Activated CD4-positive, alpha-beta memory T cell treated with anti-CD3 and anti-CD28 coated beads for 36 hours (primary cell): ENCODE results near the gene NLRP11. TPM values are rescaled to one million over a fixed set of nuclear protein-coding genes. Genes with fewer than 3 reads are reported as not detected.

Source experiments
- CTCF ChIA-PET: fragments of 350-600 bp; sonication (Branson Sonifier 250); formaldehyde crosslinking; loops from one replicate; lab custom pipeline; 2021; ENCODE audit warnings: antibody characterized with exemption, inconsistent platforms; lab: Charles Lee
- POLR2A ChIA-PET: fragments of 350-600 bp; sonication (Branson Sonifier 250); formaldehyde crosslinking; loops from one replicate; lab custom pipeline; 2021; ENCODE audit warnings: antibody characterized with exemption; lab: Charles Lee
- DNase-seq: peaks from one replicate; pipeline ENCODE4 v3.0.0-alpha.2; 2020
- H3K27ac Mint-ChIP-seq: one replicate; pipeline ENCODE4 v1.8.0; 2021; ENCODE audit warnings: mixed read lengths
- H3K27me3 Mint-ChIP-seq: one replicate; pipeline ENCODE4 v1.8.0; 2021; ENCODE audit warnings: mixed read lengths
- H3K36me3 Mint-ChIP-seq: one replicate; pipeline ENCODE4 v1.8.0; 2021; ENCODE audit warnings: mixed read lengths
- H3K4me1 Mint-ChIP-seq: one replicate; pipeline ENCODE4 v1.8.0; 2021; ENCODE audit warnings: low read depth, mixed read lengths
- H3K4me3 Mint-ChIP-seq: one replicate; pipeline ENCODE4 v1.8.0; 2021; ENCODE audit warnings: mild to moderate bottlenecking, mixed read lengths
- H3K9me3 Mint-ChIP-seq: one replicate; pipeline ENCODE4 v1.8.0; 2021; ENCODE audit warnings: mixed read lengths
- intact Hi-C: fragments of 100-400 bp; cut with micrococcal nuclease; formaldehyde crosslinking; loops from one replicate; pipeline ENCODE4 v1.15.1; 2023
- total RNA-seq, 2 experiments: library from RNA; stranded (reverse); gene quantifications; one replicate each; pipeline ENCODE4 v1.2.3, GENCODE V29; 2021

Gene NLRP11
- total RNA-seq, 2 experiments from 2014 or later, result not detected

DNA sequence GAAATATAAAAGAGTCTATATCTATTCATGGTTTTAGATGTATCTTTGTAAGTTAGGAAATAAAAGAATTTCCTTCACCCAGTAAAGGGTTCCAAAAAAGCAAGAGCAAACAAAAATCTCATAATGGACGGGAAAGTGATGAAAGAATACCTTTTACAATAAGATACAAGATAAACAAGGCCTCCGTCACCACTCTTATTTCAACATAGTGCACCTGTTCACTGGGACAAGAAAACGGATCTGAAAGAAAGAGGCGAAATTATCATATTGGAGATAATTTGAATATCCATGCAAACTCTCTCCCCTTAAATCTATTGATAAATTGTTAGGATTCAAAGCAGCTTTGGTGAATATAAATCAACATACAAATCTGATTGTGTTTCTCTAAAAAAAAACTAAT is 877 bp upstream of the NLRP11 start:
- Mint-ChIP-seq H3K27me3 (no peaks in the 10 kb centered on the region), H3K9me3 (peaks cover 2% of the 10 kb centered on the region), H3K4me1 (no peaks in the 10 kb centered on the region), H3K36me3 (no peaks in the 10 kb centered on the region), H3K4me3 (no peak overlapping the region), H3K27ac (no peak overlapping the region)
- POLR2A ChIA-PET, result no interaction called here
- CTCF ChIA-PET, result no interaction called here
- DNase-seq, result no peak
- intact Hi-C loops, result no loop called here

DNA sequence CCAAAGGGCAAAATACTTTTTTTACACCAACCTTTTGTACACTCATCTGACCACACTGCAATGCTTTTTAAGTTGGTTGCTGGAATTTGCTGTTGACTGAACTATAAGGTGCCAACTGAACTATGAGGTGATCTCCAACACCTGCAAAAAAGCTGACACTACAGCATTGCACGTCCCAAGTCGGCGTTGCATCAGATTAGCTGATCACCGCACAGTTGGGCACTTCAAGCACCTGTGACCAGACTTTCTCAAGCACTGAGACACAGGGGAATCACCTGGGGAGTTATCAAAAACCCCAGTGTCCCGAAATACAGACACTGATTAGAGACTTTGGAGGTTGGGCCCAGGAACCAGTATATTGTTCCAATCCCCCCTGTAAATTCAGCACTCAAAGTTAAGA is 1.1 kb downstream of the NLRP11 start:
- DNase-seq, result no peak
- Mint-ChIP-seq H3K9me3 (peaks cover 2% of the 10 kb centered on the region), H3K4me1 (no peaks in the 10 kb centered on the region), H3K27me3 (no peaks in the 10 kb centered on the region), H3K36me3 (no peaks in the 10 kb centered on the region), H3K27ac (no peak overlapping the region), H3K4me3 (no peak overlapping the region)
- ChIA-PET CTCF (no interaction called here), POLR2A (no interaction called here)
- intact Hi-C loops, result no loop called here

DNA sequence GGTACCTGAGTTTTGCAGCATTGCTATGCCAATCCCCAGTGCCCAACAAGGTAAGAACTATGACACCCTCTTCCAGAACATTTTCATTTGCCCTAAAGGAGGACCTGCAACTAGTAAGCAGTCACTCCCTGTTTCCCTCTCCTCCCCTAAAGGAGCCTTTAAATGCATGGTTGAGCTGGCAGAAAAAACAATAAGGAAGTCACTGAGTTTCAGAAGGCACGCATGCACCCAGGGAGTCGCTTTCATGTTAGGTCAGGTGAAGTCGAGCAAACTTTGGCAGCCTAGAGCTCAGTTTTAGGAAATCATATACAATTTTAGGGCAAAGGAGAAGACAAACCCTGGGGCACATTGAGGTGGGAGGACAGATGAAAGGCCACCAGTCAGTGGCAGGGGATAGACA is 11.8 kb downstream of the NLRP11 start:
- no peak for DNase-seq
- no peak overlapping the region for H3K4me3 Mint-ChIP-seq
- no peaks in the 10 kb centered on the region for H3K9me3 Mint-ChIP-seq
- peaks cover 8% of the 10 kb centered on the region for H3K27me3 Mint-ChIP-seq
- ChIA-PET CTCF (no interaction called here), POLR2A (no interaction called here)
- peaks cover 1% of the 10 kb centered on the region for H3K36me3 Mint-ChIP-seq
- H3K4me1 Mint-ChIP-seq, result no peaks in the 10 kb centered on the region
- intact Hi-C loops, result no loop called here
- no peak overlapping the region for H3K27ac Mint-ChIP-seq

DNA sequence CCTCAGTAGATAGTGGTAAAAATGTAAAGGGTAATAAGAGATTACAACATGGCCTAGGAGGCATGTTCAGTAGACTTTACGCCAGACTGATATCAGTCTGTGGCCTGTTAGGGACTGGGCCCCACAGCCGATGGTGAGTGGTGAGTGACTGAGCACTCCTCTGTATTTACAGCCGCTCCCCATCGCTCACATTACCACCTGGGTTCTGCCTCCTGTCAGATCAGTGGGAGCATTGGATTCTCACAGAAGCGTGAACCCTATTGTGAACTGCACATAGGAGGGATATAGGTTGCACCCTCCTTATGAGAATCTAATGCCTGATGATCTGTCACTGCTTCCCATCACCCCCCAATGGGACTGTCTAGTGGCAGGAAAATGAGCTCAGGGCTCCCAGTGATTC is 17.9 kb downstream of the NLRP11 start:
- Mint-ChIP-seq H3K4me1 (peaks cover 6% of the 10 kb centered on the region), H3K4me3 (no peak overlapping the region), H3K27ac (no peak overlapping the region), H3K27me3 (peaks cover 1% of the 10 kb centered on the region), H3K9me3 (no peaks in the 10 kb centered on the region), H3K36me3 (no peaks in the 10 kb centered on the region)
- DNase-seq, result no peak
- POLR2A ChIA-PET, result no interaction called here
- intact Hi-C loops, result no loop called here
- CTCF ChIA-PET, result no interaction called here

DNA sequence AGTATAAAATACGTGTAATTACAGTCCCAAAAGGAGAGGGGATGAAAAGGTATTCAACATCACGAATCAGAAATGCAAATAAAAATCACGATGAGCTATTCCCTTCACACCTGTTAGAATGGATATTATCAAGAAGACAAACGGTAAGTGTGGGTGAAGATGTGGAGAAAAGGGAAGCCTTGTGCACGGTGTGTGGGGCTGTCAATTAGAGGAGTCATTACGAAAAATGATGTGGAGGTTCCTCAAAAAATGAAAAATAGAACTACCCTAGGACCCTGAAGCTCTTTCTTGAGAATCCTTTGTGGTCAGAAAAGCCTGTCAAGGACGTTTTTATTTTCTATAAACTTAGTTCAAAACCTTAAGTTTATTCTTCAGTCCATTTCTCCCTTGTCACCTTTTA is 19.4 kb downstream of the NLRP11 start:
- POLR2A ChIA-PET, result no interaction called here
- Mint-ChIP-seq H3K9me3 (no peaks in the 10 kb centered on the region), H3K27ac (no peak overlapping the region), H3K4me1 (peaks cover 6% of the 10 kb centered on the region), H3K27me3 (peaks cover 1% of the 10 kb centered on the region), H3K36me3 (no peaks in the 10 kb centered on the region), H3K4me3 (no peak overlapping the region)
- CTCF ChIA-PET, result no interaction called here
- intact Hi-C loops, result no loop called here
- DNase-seq, result no peak

DNA sequence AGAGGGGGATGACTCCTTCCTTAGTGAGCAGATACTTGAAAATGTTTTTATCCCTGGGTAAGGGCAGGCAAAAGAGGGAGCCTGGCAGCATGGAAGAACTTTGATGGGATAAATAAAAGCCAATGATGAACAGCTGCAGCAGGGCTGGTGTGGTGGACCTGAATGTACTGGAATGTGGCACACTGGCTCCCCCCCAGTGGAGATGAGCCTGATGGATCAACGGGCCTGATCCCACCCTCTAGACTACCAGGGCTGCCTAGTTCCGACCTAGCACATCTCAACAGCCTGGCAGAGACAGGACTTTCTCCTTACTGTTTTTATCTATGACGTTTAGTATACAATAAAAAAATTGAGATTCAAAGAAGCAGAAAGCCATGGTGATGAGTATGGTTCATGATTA is 20.5 kb downstream of the NLRP11 start:
- no peak for DNase-seq
- H3K4me3 Mint-ChIP-seq, result no peak overlapping the region
- H3K4me1 Mint-ChIP-seq, result peaks cover 6% of the 10 kb centered on the region
- H3K36me3 Mint-ChIP-seq, result no peaks in the 10 kb centered on the region
- H3K27me3 Mint-ChIP-seq, result peaks cover 1% of the 10 kb centered on the region
- intact Hi-C loops, result no loop called here
- peaks cover 2% of the 10 kb centered on the region for H3K9me3 Mint-ChIP-seq
- no peak overlapping the region for H3K27ac Mint-ChIP-seq
- ChIA-PET CTCF (interaction anchor here (2.5 to 2.8 kb wide), 2 partner anchors 107 to 179 kb away, joined by 11 to 22 read pairs; no protein-coding TSS in a partner anchor), POLR2A (no interaction called here)

DNA sequence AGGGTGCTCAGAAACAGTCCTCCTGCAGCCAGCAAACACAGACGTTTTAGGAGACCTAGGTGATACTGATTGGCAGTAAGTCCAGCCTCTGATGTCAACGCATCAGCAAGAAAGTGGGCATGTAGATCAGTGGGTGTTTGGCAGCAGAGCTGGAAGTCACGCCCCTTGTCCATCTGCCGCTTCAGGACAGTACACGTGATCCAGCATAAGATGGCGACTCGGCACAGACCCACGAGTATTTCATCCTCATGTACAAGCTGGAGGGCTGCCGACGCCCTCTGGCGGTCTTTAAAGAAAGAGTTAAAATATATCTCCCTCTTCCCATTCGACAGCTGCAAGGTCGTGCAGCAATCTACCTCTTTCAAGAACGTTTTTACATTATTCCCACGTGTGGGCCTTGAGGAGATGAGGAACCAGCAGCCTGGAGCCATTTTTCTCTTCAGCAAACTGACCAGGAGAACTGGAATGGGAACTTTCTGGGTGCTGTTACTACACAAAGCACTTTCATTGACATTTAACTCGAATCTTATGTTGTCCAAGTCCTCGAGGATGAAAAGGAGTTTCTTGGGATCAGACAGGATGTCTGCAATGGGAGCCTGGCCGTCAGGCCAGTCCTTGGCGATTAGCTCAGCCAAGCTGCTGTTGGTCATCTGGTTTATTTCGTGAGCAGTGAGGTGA is 22.3 kb downstream of the NLRP11 start:
- Mint-ChIP-seq H3K27ac (no peak overlapping the region), H3K27me3 (peaks cover under 1% of the 10 kb centered on the region), H3K9me3 (peaks cover 2% of the 10 kb centered on the region), H3K4me3 (no peak overlapping the region), H3K4me1 (peaks cover 6% of the 10 kb centered on the region), H3K36me3 (no peaks in the 10 kb centered on the region)
- CTCF ChIA-PET, result interaction anchor here (0.9 to 2.8 kb wide), 4 partner anchors 12 to 178 kb away, joined by 3 to 22 read pairs (median 7); no protein-coding TSS in a partner anchor
- POLR2A ChIA-PET, result interaction anchor here (0.6 kb wide), 1 partner anchor 177 kb away, joined by 3 read pairs; no protein-coding TSS in a partner anchor
- intact Hi-C loops, result loop anchor here (10.0 kb wide), 1 partner anchor 295 kb away; no protein-coding TSS in a partner anchor
- peak; percentile 59 for DNase-seq

DNA sequence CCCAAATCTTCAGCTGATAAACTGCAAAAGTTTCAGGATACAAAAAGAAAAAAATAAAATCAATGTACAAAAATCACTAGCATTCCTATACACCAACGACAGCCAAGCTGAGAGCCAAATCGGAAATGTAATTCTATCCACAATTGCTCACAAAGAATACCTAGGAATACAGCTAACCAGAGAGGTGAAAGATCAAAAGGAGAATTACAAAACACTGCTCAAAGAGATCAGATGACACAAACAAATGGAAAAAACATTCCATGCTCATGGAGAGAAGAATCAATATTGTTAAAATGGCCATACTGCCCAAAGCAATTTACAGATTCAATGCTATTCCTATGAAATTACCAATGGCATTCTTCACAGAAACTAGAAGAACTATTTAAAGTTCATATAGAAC is 29.5 kb downstream of the NLRP11 start:
- Mint-ChIP-seq H3K4me1 (no peaks in the 10 kb centered on the region), H3K27me3 (peaks cover 10% of the 10 kb centered on the region), H3K27ac (no peak overlapping the region), H3K9me3 (peaks cover 6% of the 10 kb centered on the region), H3K4me3 (no peak overlapping the region), H3K36me3 (no peaks in the 10 kb centered on the region)
- DNase-seq, result no peak
- intact Hi-C loops, result loop anchor here (10.0 kb wide), 1 partner anchor 287 kb away; no protein-coding TSS in a partner anchor
- POLR2A ChIA-PET, result no interaction called here
- CTCF ChIA-PET, result no interaction called here

DNA sequence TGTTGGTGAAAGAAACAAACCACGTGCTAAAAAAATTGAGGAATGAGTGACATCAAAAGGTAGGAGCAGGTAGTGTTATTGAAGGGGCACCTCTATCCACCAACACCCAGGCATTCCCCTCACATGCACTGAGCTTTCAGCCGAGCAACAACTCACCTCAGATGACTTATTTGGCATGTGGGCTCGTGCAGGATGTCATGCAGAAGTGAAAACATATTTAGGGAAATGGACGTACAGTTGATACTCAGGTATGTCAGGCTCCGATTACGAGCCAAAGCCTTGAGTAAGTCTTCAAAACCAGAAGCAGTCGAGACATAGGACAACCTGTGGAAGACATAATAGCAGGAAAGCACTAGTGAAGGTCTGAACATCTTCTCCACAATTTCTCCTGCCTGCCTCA is 30.4 kb downstream of the NLRP11 start:
- no peaks in the 10 kb centered on the region for H3K36me3 Mint-ChIP-seq
- ChIA-PET CTCF (no interaction called here), POLR2A (no interaction called here)
- H3K4me3 Mint-ChIP-seq, result no peak overlapping the region
- no peaks in the 10 kb centered on the region for H3K4me1 Mint-ChIP-seq
- no peak for DNase-seq
- H3K9me3 Mint-ChIP-seq, result peaks cover 5% of the 10 kb centered on the region
- intact Hi-C loops, result loop anchor here (10.0 kb wide), 1 partner anchor 287 kb away; no protein-coding TSS in a partner anchor
- no peak overlapping the region for H3K27ac Mint-ChIP-seq
- peaks cover 12% of the 10 kb centered on the region for H3K27me3 Mint-ChIP-seq

DNA sequence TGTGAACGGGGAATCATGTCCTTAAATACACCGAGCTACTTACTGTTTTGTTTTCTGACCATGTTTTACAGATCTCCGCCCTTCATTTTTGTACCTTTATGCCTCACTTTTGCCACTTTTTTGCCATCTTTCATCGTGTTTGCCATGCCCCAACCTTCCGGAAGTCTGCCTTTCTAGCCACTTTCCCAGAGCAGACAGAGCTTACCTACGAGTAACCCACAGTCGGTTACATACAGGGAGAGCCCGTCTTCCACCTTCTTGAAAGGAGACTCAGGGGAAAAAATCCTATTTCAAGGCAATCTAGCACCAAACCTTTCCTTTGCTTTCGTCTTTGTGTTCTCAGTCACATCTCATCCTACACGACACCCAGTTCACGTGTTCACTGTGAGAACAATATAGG is 36.8 kb downstream of the NLRP11 start:
- ChIA-PET CTCF (no interaction called here), POLR2A (no interaction called here)
- Mint-ChIP-seq H3K4me3 (no peak overlapping the region), H3K36me3 (no peaks in the 10 kb centered on the region), H3K27me3 (peaks cover 10% of the 10 kb centered on the region), H3K27ac (no peak overlapping the region), H3K4me1 (no peaks in the 10 kb centered on the region), H3K9me3 (no peaks in the 10 kb centered on the region)
- DNase-seq, result no peak
- intact Hi-C loops, result no loop called here

DNA sequence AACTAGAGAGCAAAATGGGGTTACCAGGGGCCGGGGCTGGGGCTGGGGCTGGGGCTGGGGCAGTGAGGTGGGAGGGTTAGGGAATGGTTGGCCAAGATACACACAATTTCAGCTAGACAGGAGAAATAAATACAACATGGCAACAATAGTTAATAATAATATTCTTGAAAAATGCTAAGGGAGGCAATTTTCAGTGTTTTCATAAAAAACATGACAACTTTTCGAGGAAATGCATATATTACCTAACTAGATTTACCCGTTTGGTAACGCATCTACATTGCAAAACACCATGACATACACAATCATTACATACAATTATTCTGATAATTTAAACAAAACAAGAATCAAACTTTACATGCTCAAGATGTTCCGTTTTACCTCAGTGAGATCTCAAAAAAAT is 50.7 kb downstream of the NLRP11 start:
- Mint-ChIP-seq H3K9me3 (no peaks in the 10 kb centered on the region), H3K27me3 (peaks cover 24% of the 10 kb centered on the region), H3K27ac (no peak overlapping the region), H3K36me3 (no peaks in the 10 kb centered on the region), H3K4me3 (no peak overlapping the region), H3K4me1 (no peaks in the 10 kb centered on the region)
- DNase-seq, result no peak
- CTCF ChIA-PET, result no interaction called here
- intact Hi-C loops, result no loop called here
- POLR2A ChIA-PET, result no interaction called here

DNA sequence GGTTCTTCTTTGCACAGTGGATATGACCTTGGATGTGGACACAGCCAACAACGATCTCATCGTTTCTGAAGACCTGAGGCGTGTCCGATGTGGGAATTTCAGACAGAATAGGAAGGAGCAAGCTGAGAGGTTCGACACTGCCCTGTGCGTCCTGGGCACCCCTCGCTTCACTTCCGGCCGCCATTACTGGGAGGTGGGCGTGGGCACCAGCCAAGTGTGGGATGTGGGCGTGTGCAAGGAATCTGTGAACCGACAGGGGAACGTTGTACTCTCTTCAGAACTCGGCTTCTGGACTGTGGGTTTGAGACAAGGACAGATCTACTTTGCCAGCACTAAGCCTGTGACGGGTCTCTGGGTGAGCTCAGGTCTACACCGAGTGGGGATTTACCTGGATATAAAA is 53.5 kb downstream of the NLRP11 start:
- intact Hi-C loops, result no loop called here
- POLR2A ChIA-PET, result no interaction called here
- no peak overlapping the region for H3K27ac Mint-ChIP-seq
- no peaks in the 10 kb centered on the region for H3K4me1 Mint-ChIP-seq
- DNase-seq, result no peak
- no peak overlapping the region for H3K4me3 Mint-ChIP-seq
- no peaks in the 10 kb centered on the region for H3K36me3 Mint-ChIP-seq
- no peaks in the 10 kb centered on the region for H3K9me3 Mint-ChIP-seq
- peaks cover 29% of the 10 kb centered on the region for H3K27me3 Mint-ChIP-seq
- CTCF ChIA-PET, result no interaction called here

DNA sequence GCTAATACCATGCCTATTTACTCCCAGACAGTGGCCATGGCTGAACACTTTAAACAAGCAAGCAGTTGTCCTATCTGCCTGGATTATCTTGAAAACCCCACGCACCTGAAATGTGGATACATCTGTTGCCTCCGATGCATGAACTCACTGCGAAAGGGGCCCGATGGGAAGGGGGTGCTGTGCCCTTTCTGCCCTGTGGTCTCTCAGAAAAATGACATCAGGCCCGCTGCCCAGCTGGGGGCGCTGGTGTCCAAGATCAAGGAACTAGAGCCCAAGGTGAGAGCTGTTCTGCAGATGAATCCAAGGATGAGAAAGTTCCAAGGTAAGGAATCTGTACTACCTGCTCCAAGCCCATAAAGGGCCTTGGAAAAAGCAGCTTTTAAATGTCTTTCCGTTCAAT is 54.3 kb downstream of the NLRP11 start:
- CTCF ChIA-PET, result interaction anchor here (0.5 kb wide), 1 partner anchor 823 kb away, joined by 3 read pairs; no protein-coding TSS in a partner anchor

More for the DNA sequence above, 54.3 kb downstream of the NLRP11 start:
- Mint-ChIP-seq H3K27ac (no peak overlapping the region), H3K9me3 (no peaks in the 10 kb centered on the region), H3K36me3 (no peaks in the 10 kb centered on the region), H3K4me3 (no peak overlapping the region), H3K4me1 (no peaks in the 10 kb centered on the region), H3K27me3 (peaks cover 29% of the 10 kb centered on the region)
- peak; percentile 17 for DNase-seq
- POLR2A ChIA-PET, result no interaction called here
- intact Hi-C loops, result no loop called here
